HG02943 (cell line): ENCODE data around the gene REXO1.

Experiments
- ATAC-seq: cut with Tn5 transposase; IDR thresholded peaks from one replicate; pipeline ENCODE4 v1.9.1; 2021; ENCODE audit warnings: mild to moderate bottlenecking, low read depth, moderate library complexity; ENCODE audit not compliant: unreplicated experiment

Gene REXO1

GRCh38 chr19:1862424-1863327, 14.4 kb upstream of the REXO1 start:
- ATAC-seq, result peak; percentile 10

- no peak for ATAC-seq
Measured at GRCh38 chr19:1862068-1862423, 13.8 kb upstream of the REXO1 start.

- no peak for ATAC-seq
Measured at GRCh38 chr19:1861599-1862031, 13.3 kb upstream of the REXO1 start.

- ATAC-seq, result no peak
Measured at GRCh38 chr19:1860821-1861598, 12.7 kb upstream of the REXO1 start.

- ATAC-seq, result no peak
Measured at GRCh38 chr19:1860042-1860775, 11.9 kb upstream of the REXO1 start.

GRCh38 chr19:1859331-1859781, 11.1 kb upstream of the REXO1 start:
- ATAC-seq, result no peak

GRCh38 chr19:1858412-1859081, 10.3 kb upstream of the REXO1 start:
- ATAC-seq, result no peak

- no peak for ATAC-seq
Measured at GRCh38 chr19:1857648-1858326, 9.5 kb upstream of the REXO1 start.

- ATAC-seq, result no peak
Measured at GRCh38 chr19:1856698-1857603, 8.7 kb upstream of the REXO1 start.

GRCh38 chr19:1856345-1856697, 8.0 kb upstream of the REXO1 start:
- no peak for ATAC-seq

- ATAC-seq, result no peak
Measured at GRCh38 chr19:1855828-1856255, 7.6 kb upstream of the REXO1 start.

- no peak for ATAC-seq
Measured at GRCh38 chr19:1855040-1855827, 7.0 kb upstream of the REXO1 start.

GRCh38 chr19:1854542-1855039, 6.3 kb upstream of the REXO1 start:
- ATAC-seq, result no peak

- ATAC-seq, result no peak
Measured at GRCh38 chr19:1854039-1854541, 5.8 kb upstream of the REXO1 start.

- ATAC-seq, result no peak
Measured at GRCh38 chr19:1853295-1854038, 5.2 kb upstream of the REXO1 start.

- no peak for ATAC-seq
Measured at GRCh38 chr19:1852581-1853128, 4.4 kb upstream of the REXO1 start.
